ENCODE data around the gene MRPL20. TPM values are rescaled to one million over a fixed set of nuclear protein-coding genes. Genes with fewer than 3 reads are reported as not detected.
"Not testable (repeated sequence)": the region's sequence is repeated elsewhere in the genome, so short reads cannot be mapped to it uniquely, and the experiment has no call there.

MRPL20 gene
- 91.1 TPM for polyA plus RNA-seq (ENCODE audit: insufficient read length)

DNA sequence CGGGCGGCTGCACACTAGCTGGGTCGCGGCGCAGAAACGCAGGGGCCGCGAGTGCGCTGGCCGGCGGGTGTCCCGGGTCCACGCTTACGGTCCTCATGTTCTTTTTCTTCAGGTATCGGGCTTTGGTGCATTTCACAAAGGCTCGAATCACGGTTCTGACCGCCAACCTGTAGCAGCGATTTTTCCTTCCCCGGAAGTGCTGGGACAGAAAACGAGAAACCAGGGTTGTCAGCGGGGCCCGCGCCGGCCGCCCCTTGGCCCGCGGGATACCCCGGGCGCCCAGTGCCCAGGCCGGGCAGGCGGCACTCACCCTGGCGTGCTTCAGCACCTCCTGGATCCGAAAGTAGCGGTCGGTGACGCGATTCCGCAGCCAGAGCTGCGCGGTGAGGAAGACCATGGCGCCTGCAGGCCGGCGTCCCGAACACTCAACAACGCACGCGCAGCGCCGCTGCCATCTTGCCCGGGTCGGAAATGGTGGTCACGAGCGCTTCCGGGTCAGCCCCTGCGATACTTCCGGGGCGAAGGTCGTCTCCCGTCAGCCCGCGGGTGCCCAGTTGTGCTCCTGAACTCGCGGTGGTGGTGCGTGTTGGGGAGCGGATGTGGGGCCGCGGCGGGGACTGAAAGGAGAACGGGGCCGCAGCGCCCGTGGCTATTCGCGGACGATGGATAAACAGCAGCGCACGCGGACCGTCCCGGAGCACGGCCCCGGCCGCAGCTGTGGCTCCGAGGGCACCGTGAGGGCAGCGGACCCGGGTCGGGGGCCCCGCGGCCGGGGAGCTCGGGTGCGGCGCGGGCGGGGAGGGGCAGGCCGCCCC, at the start of gene MRPL20:
Gene MRPL20 (minus strand): TSS at position 473 of the 815 bp plus-strand sequence. CDS start 76 bp downstream, at position 397.
- peak; percentile 95 for DNase-seq

DNA sequence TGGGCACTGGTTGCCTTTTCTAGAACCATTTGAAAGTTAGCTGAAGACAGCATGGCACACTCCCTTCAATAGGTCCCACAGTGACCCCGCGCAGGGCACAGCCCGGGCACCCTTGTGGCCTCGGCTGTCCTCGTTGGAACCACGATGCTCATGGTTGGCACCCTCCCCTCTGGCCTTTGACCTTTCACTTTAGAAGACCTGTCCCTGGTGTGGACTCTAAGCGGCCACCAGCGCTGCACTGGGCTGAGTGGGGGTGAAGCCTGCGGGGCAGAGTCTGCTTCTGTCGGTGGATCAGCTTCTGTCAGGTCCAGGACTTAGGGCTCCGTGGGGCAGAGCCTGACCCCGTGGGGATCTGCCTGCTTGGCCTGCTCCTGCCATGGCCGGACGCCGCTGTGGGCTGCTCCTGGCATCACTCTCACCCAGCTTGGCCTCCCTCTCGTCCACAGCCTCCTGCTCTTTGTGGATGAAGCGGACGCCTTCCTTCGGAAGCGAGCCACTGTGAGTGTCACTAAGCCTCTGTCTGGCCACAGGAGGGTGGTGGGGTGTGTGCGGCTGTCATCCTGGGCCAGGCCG, 49.7 kb upstream of the MRPL20 start:
- DNase-seq, result not testable (repeated sequence)

DNA sequence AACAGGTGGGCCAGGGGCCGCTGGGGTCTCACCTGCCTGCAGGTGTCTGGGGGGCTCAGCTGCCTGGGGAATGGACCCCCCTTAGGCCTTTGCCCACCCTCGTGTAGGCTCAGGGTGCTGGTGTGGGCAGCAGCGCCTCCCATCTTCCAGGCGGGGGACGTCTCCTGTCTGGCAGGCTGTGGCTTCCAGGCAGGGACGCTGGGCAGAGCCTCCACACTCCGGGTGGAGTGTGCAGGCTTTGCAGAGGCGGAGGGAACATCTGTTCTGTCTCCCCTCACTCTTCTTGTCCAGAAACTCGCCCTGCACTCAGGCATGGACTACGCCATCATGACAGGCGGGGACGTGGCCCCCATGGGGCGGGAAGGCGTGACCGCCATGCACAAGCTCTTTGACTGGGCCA, 48.8 kb upstream of the MRPL20 start:
- DNase-seq, result not testable (repeated sequence)

DNA sequence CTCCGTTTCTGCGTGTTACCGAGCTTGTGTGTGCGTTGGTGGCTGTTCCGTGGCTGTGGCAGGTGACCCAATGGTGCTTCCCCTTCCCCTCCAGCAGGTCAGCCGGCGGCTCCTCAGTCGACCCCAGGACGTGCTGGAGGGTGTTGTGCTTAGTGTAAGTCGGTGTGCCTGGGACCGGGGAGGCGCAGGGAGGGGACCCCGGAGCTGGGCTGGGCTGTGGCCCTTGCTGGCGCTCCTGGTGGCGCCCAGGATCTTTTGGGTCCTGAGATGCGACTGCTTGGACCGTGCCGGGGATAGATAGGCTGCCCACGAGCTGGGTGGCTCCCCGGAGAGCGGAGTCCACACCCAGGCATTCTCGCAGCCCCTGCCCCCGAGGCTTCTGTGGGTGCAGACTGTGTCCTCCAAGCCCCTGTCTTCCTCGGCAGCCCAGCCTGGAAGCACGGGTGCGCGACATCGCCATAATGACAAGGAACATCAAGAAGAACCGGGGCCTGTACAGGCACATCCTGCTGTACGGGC, 48.3 kb upstream of the MRPL20 start:
- no peak for DNase-seq

DNA sequence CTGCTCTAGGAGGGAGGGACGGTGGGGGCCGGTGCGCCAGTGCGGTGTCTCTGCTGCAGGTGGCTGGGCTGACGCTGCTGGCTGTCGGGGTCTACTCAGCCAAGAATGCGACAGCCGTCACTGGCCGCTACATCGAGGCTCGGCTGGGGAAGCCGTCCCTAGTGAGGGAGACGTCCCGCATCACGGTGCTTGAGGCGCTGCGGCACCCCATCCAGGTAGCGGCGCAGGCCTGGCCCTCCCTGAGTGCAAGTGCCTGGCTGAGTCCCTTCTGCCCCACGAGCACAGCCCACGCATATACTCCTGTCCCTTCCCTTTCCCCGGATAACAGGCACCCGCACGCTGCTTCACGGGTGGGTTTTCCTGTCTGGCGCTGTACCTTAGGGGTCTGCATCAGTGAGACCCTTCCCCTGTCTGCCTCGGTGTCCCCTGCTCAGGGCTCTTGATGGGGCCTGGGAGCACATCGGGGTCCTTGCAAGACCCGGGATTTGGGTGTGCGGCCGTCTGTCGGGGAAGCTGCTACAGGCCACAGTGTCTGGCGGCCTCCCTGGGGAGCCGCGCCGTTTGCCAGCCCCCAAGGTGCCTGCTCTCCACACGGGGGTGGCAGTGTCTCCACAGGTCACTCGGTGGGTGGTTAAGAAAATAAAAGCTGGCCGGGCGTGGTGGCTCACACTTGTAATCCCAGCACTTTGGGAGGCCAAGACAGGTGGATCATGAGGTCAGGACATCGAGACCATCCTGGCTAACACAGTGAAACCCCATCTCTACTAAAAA, 47.4 kb upstream of the MRPL20 start:
- DNase-seq, result not testable (repeated sequence)

DNA sequence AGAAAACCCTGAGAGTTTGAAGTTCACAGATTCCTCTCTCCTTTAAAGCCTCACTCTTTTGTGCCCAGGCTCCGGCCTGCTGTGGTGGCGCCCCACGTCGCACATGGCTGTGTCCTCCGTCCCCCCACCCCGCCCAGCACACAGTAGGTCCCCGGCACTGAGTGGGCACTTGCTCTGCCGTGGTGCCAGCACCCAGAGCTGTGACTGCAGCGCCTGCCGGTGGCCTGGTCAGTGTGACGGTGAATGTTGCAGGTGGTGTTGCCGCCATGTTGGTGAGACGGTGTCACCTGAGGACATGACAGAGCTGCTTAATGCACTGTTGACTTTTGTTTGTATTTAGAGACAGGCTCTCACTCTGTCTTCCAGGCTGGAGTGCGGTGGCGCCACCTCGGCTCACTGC, 45.8 kb upstream of the MRPL20 start:
- no peak for DNase-seq

DNA sequence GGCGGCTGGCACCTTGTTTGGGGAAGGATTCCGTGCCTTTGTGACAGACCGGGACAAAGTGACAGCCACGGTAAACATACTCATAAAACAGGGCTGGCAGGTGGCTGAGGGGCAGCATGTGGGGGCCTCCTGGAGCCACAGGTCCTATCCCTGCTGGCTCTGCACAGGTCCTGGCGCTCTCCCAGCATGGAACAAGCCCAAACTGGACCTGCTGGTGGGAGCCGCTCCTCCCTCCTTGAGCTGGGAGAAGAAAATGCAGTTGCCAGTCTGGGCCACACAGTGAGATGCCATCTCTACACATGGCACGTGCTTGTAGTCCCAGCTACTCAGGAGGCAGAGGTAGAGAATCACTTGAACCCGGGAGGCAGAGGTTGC, 45.3 kb upstream of the MRPL20 start:
- not testable (repeated sequence) for DNase-seq

DNA sequence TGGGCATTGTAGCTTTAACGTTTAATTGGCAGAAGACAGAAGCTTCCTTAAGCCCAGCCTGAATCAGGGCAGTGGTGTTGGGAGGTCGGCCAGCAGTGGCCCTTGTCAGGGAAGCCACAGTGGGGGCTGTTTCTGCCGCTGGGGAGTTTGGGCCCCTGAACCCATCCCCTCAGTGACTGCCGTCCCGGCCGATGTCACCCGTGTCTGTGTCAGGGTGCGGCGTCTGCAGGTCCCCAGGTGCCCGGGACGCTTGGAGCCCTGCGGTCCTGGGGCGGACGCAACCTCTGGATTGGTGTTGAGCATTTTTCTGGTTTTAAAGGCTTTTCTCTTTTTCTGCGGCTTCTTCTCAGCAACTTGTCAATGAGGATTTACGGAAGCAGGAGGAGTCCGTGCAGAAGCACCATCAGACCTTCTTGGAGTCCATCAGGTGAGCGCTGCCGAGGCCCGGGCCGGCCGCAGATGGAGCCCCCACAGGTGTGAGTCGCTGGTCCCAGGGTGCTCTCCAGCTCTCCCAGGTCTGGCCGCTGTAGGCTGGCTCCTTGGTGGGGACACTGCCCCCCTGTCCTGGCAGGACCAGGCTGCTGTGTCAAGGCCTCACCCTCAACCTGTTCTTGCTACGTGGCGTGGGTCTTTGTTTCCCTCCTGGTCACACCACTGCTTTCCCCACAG, 44.7 kb upstream of the MRPL20 start:
- DNase-seq, result no peak

DNA sequence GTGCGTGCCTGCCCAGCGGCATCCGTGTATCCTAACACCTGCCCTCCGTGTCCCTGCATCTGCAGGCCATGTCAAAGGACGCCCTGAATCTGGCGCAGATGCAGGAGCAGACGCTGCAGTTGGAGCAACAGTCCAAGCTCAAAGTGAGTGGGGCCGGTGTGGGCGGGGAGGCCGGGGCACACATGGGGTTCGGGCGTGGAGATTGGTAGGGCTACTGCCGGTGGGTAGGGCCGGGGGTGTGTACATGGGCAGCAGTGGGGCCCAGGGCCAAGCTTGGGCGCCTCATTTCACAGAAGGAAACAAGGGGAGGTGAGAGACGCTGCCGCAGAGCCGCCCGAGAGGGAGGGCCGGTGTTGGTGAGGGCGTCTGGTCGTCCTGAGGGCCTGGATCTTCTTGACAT, 43.5 kb upstream of the MRPL20 start:
- not testable (repeated sequence) for DNase-seq

DNA sequence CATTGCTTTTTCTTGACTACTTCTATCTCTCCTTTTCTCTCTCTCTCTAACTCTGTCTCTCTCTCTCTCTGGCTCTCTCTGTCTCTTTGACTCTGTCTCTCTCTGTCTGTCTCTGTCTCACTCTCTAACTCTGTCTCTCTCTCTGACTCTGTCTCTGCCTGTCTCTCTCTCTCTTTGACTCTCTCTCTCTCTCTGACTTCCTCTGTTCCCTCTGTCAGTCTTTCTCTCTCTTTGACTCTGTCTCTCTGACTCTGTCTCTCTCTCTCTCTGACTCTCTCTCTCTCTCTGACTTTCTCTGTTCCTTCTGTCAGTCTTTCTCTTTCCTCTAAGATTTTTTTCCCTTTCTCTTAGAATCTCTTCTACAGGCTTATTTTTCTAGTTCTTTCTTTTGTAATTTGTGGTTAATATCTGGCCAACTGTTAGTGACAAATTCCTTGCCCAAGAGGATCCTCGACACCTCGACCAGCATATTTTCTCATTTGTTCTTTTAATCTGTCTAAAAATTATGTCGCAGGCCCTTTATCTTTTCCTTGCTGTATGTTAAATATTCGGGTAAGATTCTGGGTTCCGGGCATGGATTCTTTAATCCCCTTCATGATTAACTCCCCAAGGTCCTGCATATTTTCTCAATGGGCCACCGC, 42.1 kb upstream of the MRPL20 start, which contains the start of gene ATAD3C:
Gene ATAD3C (plus strand): TSS at position 591 of the 641 bp plus-strand sequence. CDS start 995 bp downstream, outside the sequence.
- DNase-seq, result no peak

DNA sequence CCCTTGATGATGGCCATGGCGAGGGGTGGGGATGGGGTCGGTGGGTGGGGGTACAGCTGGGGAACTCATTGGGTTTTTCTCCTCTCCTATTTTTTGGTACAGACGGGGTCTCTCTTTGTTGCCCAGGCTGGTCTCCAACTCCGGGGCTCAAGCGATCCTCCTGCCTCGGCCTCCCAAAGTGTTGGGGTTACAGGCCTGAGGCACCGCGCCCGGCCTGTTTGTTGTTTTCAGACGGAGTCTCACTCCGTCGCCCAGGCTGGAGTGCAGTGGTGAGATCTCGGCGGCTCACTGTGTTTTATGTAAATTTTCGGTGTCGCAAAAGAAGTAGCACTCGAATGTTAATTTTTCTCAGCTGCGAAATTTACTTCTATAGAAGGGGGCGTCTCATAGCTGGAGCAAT, 39.5 kb upstream of the MRPL20 start:
- not testable (repeated sequence) for DNase-seq

DNA sequence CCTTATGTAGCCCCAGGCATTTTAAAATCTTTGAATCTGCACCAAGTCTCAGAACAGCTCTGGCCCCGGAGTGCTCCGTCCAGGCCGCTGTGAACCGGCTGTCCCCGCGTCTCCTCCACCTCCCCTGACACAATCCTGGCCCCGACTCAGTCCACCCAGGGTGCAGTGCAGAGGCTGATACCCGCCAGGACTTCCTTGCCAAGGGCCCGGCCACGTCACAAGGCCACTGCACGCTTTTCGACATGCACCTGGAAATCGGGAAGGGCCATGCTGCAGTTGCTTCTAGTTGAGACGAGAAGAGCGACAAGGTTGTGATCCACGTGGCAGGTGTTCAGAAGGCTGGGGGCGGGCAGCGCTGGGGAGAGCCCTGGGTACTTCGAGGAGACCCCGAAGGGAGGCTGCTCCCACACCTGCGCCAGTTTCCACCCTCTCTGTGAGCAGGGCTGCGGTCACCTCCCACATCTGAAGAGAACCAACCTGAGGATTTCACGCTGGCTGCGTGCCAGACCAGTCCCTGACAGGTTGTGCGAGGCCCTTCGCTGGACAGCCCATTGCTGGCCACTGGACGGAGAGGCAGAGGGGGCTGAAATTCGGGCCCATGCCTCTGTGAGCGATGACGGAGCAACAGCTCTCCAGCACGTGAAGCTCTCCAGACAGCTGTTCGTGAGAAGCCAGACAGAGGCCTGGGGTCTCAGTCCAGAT, 35.1 kb upstream of the MRPL20 start:
- no peak for DNase-seq

DNA sequence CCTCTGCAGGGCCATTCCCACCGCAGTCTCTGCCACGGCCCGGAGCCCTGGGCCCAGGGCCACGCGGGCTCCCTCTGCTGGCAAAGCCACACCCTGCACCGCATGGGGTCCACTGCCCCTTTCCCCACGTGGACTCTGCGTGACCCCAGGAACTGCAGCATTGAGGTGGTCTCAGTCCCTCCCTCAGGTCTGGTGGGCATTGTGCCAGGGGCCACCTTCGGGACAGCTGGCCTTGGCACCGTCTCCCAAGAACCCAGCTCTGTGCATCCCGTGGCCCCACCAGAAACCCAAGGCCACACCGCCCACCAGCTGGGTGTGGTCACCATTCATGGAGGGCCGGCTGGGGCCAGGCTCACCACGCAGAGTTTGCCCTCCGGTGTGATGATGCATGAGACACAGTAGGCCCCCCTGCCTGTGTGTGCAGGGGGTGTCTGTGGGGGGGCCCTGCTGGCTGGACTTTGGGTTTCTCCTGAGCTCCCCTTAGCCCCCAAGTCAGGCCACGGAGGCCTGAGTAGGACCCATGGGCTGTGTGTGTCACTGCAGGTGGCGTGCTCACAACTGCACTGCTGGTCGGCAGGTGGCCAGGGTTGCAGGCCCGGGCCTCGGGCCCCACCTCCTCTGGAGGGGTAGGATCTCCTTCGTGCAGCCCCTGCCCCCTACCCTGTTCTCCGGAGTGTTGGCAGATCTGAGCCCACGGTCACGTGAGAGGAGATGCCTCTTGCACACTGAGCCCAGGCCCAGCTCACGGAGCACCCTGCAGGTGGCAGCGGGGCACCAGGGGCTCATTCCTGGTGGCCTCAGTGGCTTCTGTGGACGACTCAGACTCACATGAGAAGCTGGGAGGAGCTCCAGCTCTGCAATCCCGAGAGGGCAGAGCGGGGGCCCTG, 34.2 kb upstream of the MRPL20 start:
- DNase-seq, result no peak

DNA sequence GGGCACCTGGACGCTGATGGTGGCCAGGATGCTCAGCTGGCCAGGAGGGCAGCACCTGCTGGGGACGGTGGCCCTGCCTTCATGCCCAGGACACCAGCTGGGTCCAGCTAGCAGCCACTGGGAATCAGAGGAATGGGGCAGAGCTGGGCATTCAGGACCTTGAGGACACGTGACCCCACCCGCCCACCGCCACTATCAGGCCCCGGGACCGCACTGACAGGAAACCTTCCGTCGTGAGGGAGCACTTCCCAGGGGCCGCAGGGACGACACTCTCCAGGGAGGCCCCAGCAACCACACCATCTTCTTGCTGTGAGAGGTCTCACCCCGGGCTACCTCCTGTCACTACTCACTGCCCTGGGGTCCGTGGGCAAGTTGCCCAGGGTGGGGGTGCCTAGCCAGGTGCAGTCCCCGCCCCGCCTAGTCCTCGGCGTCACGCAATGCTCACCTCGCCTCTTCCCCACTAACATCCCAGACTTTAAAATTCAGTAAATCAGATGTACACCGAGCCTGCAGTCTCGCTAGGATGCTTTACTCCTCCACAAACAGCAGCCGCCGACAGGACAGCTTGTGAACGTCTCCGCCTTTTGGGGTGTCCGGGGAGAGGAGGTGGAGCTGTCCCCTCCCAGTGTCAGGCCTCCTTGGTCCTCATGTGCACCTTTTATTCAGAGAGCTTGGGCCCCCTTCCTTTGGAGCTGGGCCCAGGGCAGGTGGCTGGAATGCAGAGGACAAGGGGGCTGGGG, 33.3 kb upstream of the MRPL20 start:
- DNase-seq, result no peak

DNA sequence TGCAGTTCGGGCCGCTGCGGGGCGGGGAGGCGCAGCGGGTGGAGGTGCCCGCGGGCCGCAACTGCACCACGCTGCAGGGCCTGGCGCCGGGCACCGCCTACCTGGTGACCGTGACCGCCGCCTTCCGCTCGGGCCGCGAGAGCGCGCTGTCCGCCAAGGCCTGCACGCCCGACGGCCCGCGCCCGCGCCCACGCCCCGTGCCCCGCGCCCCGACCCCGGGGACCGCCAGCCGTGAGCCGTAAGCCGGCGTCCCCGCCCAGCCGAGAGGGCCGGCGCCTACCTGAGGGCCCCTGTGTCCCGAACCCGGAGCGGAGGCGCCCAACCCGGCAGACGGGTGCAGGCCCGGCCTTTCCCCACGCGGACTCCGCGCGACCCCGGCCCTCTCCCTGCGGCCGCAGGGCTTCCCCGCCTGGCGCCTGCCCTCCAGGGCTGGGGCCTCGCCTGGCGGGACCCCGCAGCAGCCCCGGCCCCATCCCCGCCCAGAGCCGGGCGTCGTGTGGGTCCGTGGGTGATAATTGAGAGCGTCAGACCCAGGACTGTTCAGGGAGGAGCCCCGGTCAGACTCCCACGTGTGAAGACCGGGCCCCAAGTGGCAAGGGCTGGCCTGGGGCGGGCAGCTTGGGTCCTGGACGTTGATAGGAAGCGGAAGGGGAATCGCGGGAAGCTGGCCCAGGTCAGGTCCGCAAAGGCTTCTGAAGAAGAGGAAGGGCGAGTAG, 32.6 kb upstream of the MRPL20 start:
- no peak for DNase-seq

DNA sequence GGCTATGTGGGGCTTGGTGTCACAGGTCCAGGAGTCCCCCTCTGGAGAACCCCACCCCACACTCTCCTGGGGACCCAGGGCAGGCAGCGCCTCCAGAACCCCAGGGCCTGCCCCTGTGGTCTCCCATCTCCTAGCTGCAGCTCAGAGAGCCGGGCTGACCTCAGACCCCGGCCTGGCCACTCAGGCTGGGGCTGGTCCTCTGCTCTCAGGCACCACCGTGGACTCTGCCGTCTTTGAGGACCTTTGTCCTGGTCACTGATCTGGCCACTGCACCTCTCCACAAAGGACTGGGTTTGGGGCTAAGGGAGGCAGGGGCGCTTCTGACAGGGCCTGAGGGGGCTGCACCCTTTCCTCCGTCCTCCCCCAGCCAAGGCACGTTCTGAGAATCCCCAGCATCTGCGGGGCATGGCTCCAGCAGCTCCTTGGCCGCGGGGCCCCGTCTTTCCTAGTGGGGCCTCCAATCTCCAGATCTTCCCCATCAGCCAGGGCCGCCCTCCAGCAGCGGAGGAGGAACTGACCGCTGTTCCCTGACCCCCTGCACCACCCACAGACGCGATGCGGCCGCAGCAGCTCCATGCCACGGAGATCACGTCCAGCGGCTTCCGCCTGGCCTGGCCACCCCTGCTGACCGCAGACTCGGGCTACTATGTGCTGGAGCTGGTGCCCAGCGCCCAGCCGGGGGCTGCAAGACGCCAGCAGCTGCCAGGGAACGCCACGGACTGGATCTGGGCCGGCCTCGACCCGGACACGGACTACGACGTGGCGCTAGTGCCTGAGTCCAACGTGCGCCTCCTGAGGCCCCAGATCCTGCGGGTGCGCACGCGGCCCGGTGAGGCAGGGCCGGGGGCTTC, 31.7 kb upstream of the MRPL20 start:
- DNase-seq, result no peak

DNA sequence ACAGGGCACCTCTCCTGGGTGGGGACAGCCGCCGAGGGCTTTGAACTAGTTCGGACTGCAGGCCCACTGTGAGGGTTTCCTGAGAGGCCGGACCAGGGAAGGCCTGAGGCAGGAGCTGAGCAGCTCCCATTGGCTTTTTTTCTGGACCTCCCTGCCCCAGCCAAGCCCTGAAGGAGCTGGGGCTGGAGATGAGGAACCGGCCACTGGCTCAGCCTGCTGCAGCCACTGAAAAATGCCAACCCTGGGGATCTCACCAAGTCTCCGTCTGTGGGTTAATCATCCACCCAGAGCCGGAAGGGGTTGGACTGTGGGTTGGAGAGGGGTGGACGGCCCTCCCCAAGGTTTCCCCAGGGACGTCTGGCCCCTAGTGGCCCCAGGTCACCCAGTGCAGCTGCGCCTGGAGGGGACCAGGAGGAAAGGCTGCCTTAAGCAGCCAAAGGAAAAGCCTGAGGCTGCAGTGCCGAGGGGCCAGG, 30.8 kb upstream of the MRPL20 start:
- DNase-seq, result no peak

All from hindlimb muscle (tissue), 1 donor.